KG1 (cell line): ENCODE results near the gene RIMS1.
"Not testable (repeated sequence)": the region's sequence is repeated elsewhere in the genome, so short reads cannot be mapped to it uniquely, and the experiment has no call there.

Experiments used
- DNase-seq: peaks from one replicate; lab custom pipeline; 2025; lab: John Stamatoyannopoulos, UW

Gene RIMS1

DNA sequence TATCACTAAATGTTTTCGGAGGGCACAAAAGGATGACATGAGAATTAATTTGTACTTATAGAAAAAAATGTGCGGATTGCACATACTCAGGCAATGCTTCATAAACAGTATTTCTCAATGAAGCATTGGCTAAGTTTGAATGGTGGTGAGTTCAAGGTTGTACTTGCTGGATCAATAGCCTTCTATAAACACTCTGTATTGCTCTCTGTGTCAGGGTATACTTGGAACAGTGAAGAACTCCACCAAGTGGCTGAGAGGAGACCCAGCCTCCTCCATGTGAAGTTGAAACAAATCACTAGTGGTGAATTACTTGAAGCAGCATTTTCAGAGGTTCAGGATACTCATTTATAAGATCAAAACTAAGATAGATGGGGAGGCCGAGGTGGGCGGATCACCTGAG is 360.6 kb downstream of the RIMS1 start:
- no peak for DNase-seq

- DNase-seq: no peak
These were observed 362.3 kb downstream of the RIMS1 start for GRCh38 chr6:72248621-72249020.

- no peak for DNase-seq
These were observed 364.3 kb downstream of the RIMS1 start for GRCh38 chr6:72250664-72251063.

DNA sequence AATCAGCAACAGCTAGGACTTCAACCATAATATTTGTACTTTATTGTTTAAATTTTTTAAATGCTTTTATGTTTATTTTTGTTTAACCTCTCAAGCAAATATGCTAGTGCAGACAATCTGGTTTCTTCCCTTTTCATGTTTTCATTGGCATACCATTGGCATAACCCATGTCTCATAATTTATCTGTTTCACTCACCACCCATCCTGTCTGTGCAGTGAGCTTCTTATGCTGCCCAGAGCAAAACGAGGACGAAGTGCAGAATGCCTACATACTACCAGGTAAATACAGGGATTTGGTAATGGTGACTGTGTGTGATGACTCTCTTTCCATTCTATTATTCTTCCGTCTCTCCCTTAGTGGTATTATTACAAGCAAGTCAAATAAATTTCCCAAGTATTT is 374.1 kb downstream of the RIMS1 start:
- DNase-seq: no peak

DNA sequence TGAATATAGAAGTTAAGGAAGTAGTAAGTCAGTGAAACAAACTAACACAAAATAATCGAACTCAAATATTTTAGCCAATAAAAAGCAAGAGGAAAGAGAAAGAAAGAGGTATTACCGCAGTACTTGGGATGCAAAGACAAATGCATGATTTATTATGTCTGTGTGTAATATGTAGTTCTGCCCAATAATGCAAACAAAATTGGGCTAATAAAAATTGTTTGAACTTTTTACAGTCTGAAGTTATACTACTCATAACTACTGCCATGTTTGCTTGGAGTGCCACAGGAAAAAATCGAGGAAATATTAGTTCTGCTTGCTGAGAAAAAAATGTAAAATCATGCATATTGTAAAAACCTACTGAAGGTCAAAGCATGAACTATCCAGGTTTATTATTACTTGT is 375.2 kb downstream of the RIMS1 start:
- DNase-seq: no peak

- DNase-seq: no peak
These were observed 375.9 kb downstream of the RIMS1 start for GRCh38 chr6:72262254-72262653.

- no peak for DNase-seq
These were observed 381.1 kb downstream of the RIMS1 start for GRCh38 chr6:72267470-72267869.

GRCh38 chr6:72271531-72271930 is 385.2 kb downstream of the RIMS1 start:
- DNase-seq: no peak

DNA sequence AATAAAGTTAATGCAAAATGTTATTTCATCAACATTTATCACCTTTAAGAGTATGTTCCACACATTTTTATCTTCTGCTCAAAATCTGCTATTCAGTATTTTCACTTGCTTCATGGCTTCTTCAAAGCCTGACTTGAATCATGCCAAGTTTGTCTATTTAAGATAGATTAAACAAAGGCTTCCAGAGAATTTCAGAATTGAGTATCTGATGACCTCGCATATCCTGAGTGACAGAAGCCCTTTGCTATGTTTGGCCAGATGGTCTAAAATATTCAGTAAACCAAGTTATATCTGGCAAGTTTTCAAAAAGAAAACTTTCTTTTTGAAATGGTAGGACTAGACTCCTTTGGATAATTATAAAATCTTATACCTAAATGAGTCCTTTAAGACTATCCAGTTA is 386.6 kb downstream of the RIMS1 start:
- no peak for DNase-seq

DNA sequence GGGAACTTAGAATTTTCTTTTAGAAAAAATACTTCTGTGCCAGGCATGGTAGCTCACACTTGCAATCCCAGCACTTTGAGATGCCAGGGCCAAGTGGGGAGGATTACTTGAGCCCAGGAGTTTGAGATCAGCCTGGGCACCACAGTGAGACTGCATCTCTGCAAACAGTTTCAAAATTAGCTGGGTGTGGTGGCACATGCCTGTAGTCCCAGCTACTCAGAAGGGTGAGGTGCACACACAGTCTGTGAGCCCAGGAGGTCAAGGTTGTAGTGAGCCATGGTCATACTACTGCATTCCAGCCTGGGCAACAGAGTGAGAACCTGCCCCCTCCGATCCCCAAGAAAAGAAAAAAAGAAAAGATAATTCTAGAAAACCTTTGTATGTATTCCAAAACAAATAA is 389.5 kb downstream of the RIMS1 start:
- no peak for DNase-seq

GRCh38 chr6:72282201-72282600 is 395.9 kb downstream of the RIMS1 start:
- DNase-seq: no peak

DNA sequence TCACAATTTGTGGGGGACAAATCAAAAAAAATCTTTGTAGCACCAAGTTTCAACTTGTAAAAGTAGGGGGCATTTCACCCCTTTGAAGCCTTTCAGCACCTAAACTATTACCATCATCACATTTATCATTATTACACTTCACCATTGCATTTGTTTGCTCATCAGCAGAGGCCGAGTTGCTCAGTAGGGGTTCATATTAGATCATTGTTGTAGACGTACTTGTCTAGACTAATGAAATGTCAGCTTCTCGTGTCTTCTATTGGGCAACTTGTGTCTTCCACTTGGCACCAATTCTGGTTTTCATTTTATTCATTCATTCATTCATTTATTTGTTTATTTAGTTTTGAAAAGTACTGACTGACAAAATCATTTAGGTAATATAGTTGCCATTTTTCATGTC is 397.2 kb downstream of the RIMS1 start:
- DNase-seq: no peak

- no peak for DNase-seq
These were observed 400.6 kb downstream of the RIMS1 start for GRCh38 chr6:72286911-72287311.

GRCh38 chr6:72287801-72288200 is 401.5 kb downstream of the RIMS1 start:
- DNase-seq: no peak

DNA sequence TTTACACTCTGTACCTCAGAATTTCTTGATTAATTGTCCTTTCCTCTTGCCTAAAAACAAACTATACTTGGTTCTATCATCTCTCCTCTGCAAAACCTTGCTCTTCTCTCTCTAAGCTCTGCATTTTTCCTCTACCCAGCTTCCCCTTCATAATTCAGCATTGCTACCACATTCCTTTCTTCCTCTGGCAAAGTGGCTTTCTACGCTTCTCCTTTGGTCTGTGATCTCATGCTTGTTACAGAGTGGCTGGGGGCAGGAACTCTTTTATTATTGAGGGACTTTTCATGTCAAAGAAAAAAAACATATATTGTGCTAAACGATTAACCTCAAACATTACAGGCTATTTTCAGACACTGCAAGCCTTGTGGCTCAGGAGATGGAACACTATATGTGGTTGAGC is 402.2 kb downstream of the RIMS1 start:
- DNase-seq: no peak

DNA sequence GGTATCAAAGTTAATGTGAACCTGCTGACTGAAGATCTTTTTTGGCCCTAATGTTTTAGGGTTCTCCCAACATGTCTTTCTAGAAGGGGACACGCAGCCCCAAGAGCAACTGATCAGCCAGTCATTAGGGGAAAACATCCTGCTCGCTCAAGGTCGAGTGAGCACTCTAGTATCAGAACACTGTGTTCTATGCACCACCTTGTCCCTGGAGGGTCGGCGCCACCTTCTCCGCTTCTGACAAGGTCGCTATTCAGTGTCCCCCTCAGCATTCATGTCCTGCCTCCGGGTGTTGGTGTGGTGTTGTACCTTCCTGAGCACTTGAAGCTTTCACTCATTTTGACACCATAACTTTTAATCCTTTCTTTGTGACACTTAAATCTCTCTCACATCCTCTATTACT is 404.3 kb downstream of the RIMS1 start:
- DNase-seq: no peak

DNA sequence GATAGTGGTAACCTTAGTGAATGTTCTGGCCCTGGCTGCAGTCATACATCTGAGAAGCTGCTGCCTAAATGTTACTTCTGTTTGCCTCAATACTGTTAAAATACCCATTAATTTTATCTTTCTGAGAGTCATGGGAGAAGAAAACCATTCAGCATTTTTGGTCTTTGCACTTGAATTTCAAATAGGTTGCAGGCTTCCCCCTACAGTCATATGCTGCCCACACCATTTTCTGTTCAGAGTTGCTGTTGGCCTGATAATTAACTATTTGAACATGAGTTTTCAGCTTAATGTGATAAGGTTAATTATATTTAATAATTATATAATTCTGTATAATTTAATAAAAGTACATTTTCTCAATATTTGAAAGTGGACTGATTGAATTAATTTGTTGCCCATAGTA is 410.0 kb downstream of the RIMS1 start:
- DNase-seq: no peak

GRCh38 chr6:72305971-72306370 is 419.6 kb downstream of the RIMS1 start:
- DNase-seq: no peak

- no peak for DNase-seq
These were observed 430.5 kb downstream of the RIMS1 start for GRCh38 chr6:72316675-72317380.

- no peak for DNase-seq
These were observed 435.4 kb downstream of the RIMS1 start for GRCh38 chr6:72321788-72322187.

- DNase-seq: no peak
These were observed 436.4 kb downstream of the RIMS1 start for GRCh38 chr6:72322771-72323170.

- DNase-seq: no peak
These were observed 438.2 kb downstream of the RIMS1 start for GRCh38 chr6:72324591-72324990.

DNA sequence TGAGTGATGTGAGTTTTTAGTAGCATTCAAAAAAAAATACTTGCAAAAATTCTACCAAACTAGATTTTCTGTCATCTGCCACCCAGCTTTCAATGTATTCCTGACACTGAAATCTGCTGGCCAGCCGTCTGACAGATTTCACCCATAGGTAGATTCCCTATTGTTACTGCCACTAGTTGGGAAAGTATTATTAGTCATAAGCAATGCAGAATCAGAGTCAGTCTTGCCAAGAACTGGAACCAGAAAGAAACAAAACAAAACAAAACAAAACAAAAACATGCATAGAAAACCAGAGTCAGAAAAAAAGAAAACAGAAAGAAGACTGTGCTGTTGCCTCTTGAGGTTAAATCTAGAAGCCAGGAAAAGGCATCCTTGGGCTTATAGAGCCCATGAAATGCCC is 442.4 kb downstream of the RIMS1 start:
- no peak for DNase-seq

DNA sequence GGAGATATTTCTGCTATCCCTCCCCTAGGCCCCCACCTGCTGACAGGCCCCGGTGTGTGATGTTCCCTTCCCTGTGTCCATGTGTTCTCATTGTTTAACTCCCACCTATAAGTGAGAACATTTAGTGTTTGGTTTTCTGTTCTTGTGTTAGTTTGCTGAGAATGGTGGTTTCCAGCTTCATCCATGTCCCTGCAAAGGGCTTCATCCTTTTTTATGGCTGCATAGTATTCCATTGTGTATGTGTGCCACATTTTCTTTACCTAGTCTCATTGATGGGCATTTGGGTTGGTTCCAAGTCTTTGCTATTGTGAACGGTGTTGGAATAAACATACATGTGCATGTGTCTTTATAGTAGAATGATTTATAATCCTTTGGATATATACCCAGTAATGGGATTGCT is 448.9 kb downstream of the RIMS1 start:
- not testable (repeated sequence) for DNase-seq

GRCh38 chr6:72348926-72349325 is 462.6 kb downstream of the RIMS1 start:
- no peak for DNase-seq
